CD4-positive, alpha-beta T cell treated with Interleukin-4 for 1 hour (primary cell): Measurements from ENCODE around the gene SKP1.

Source experiments
- DNase-seq, 2 donors: peaks; one replicate each; pipeline ENCODE4 v3.0.0-alpha.2; 2020 to 2022

SKP1 gene

GRCh38 chr5:134143431-134143830 is 33.3 kb downstream of the SKP1 start:
- DNase-seq = peak in 1 of 2 donors; percentile 10

GRCh38 chr5:134142806-134143205 is 33.9 kb downstream of the SKP1 start:
- peak in 1 of 2 donors; percentile 10 for DNase-seq

- DNase-seq = peak in 1 of 2 donors; percentile 9
These were observed 34.7 kb downstream of the SKP1 start for GRCh38 chr5:134142052-134142451.

GRCh38 chr5:134141331-134142050 is 35.3 kb downstream of the SKP1 start:
- peak in 1 of 2 donors; percentile 11 for DNase-seq

- DNase-seq = peak; percentile 67 to 72
These were observed 36.1 kb downstream of the SKP1 start for GRCh38 chr5:134140530-134141201.

GRCh38 chr5:134139891-134140469 is 36.8 kb downstream of the SKP1 start:
- DNase-seq = peak in 1 of 2 donors; percentile 5

GRCh38 chr5:134139377-134139851 is 37.3 kb downstream of the SKP1 start:
- DNase-seq = peak in 1 of 2 donors; percentile 7

GRCh38 chr5:134138416-134139376 is 38.1 kb downstream of the SKP1 start:
- DNase-seq = peak in 1 of 2 donors; percentile 10

GRCh38 chr5:134136771-134137170 is 40.0 kb downstream of the SKP1 start:
- peak in 1 of 2 donors; percentile 8 for DNase-seq

- peak in 1 of 2 donors; percentile 8 for DNase-seq
These were observed 40.5 kb downstream of the SKP1 start for GRCh38 chr5:134136221-134136631.

- DNase-seq = no peak
These were observed 41.6 kb downstream of the SKP1 start for GRCh38 chr5:134135091-134135655.

- DNase-seq = peak in 1 of 2 donors; percentile 8
These were observed 42.7 kb downstream of the SKP1 start for GRCh38 chr5:134133995-134134541.

- DNase-seq = no peak
These were observed 43.4 kb downstream of the SKP1 start for GRCh38 chr5:134133188-134133994.

- peak; percentile 89 to 91 for DNase-seq
These were observed 44.2 kb downstream of the SKP1 start for GRCh38 chr5:134132372-134133187.

GRCh38 chr5:134131578-134132350 is 45.0 kb downstream of the SKP1 start:
- no peak for DNase-seq

- no peak for DNase-seq
These were observed 45.6 kb downstream of the SKP1 start for GRCh38 chr5:134131165-134131564.

GRCh38 chr5:134130239-134130945 is 46.4 kb downstream of the SKP1 start:
- no peak for DNase-seq
